Duodenal mucosa (tissue), 2 donors: ENCODE measurements around the gene SQSTM1.
"Not testable (repeated sequence)": the region's sequence is repeated elsewhere in the genome, so short reads cannot be mapped to it uniquely, and the experiment has no call there.

Source experiments
- H3K27ac ChIP-seq: one replicate; pipeline ENCODE4 v1.7.0; 2013; ENCODE audit warnings: low read depth, low read length
- H3K27me3 ChIP-seq, 2 donors: one replicate each; pipeline ENCODE4 v1.7.0; 2013; ENCODE audit warnings: low read length in 2 of 2, control low read depth in 1 of 2; ENCODE audit not compliant: insufficient read depth in 2 of 2, control insufficient read depth in 1 of 2
- H3K36me3 ChIP-seq, 2 donors: one replicate each; pipeline ENCODE4 v1.7.0; 2013; ENCODE audit warnings: low read length in 2 of 2, control low read depth in 1 of 2; ENCODE audit not compliant: insufficient read depth in 2 of 2, control insufficient read depth in 1 of 2
- H3K4me1 ChIP-seq, 2 donors: one replicate each; pipeline ENCODE4 v1.7.0; 2013; ENCODE audit warnings: low read length in 2 of 2, control low read depth in 1 of 2; ENCODE audit not compliant: insufficient read depth in 2 of 2, control insufficient read depth in 1 of 2
- H3K4me3 ChIP-seq, 2 donors: one replicate each; pipeline ENCODE4 v1.7.0; 2013; ENCODE audit warnings: low read length in 2 of 2, low read depth in 1 of 2
- H3K9ac ChIP-seq, 2 donors: one replicate each; pipeline ENCODE4 v1.7.0; 2013; ENCODE audit warnings: low read length in 2 of 2, low read depth in 1 of 2
- H3K9me3 ChIP-seq, 2 donors: one replicate each; pipeline ENCODE4 v1.7.0; 2013; ENCODE audit warnings: low read length in 2 of 2, control low read depth in 1 of 2; ENCODE audit not compliant: control insufficient read depth in 1 of 2

SQSTM1 gene

GRCh38 chr5:179834871-179835270 lies 14.2 kb downstream of the SQSTM1 start:
- Histone ChIP-seq H3K4me1 (peaks cover 15 to 16% of the 10 kb centered on the region in 2 donors), H3K36me3 (peaks cover 56 to 77% of the 10 kb centered on the region in 2 donors)
- H3K4me3 ChIP-seq, H3K27ac ChIP-seq, H3K27me3 ChIP-seq, H3K9me3 ChIP-seq, H3K9ac ChIP-seq: not testable (repeated sequence)

GRCh38 chr5:179836225-179837019 lies 15.7 kb downstream of the SQSTM1 start:
- Histone ChIP-seq H3K9me3 (no peaks in the 10 kb centered on the region), H3K36me3 (peaks cover 48 to 75% of the 10 kb centered on the region in 2 donors), H3K27me3 (no peaks in the 10 kb centered on the region), H3K9ac (peak overlapping the region in 1 of 2 donors; percentile 18), H3K4me3 (no peak overlapping the region), H3K27ac (peak overlapping the region; percentile 54), H3K4me1 (peaks cover 15 to 16% of the 10 kb centered on the region in 2 donors)

- H3K9ac ChIP-seq, result peak overlapping the region in 1 of 2 donors; percentile 18
- H3K9me3 ChIP-seq, result no peaks in the 10 kb centered on the region
- no peak overlapping the region for H3K4me3 ChIP-seq
- H3K27ac ChIP-seq, result peak overlapping the region; percentile 54
- H3K27me3 ChIP-seq, result no peaks in the 10 kb centered on the region
- H3K36me3 ChIP-seq, result peaks cover 42 to 70% of the 10 kb centered on the region in 2 donors
- H3K4me1 ChIP-seq, result peaks cover 15 to 16% of the 10 kb centered on the region in 2 donors
These were observed 16.6 kb downstream of the SQSTM1 start for GRCh38 chr5:179837076-179838011.

- Histone ChIP-seq H3K27ac (no peak overlapping the region), H3K36me3 (peaks cover 24 to 58% of the 10 kb centered on the region in 2 donors), H3K9ac (no peak overlapping the region), H3K4me1 (peaks cover 15 to 16% of the 10 kb centered on the region in 2 donors), H3K27me3 (no peaks in the 10 kb centered on the region), H3K9me3 (no peaks in the 10 kb centered on the region), H3K4me3 (no peak overlapping the region)
These were observed 18.9 kb downstream of the SQSTM1 start for GRCh38 chr5:179839328-179840256.

- Histone ChIP-seq H3K9me3 (no peaks in the 10 kb centered on the region), H3K36me3 (peaks cover 24 to 58% of the 10 kb centered on the region in 2 donors), H3K4me3 (no peak overlapping the region), H3K4me1 (peaks cover 15 to 16% of the 10 kb centered on the region in 2 donors), H3K27me3 (no peaks in the 10 kb centered on the region), H3K27ac (no peak overlapping the region), H3K9ac (no peak overlapping the region)
These were observed 19.6 kb downstream of the SQSTM1 start for GRCh38 chr5:179840321-179840720.

- peaks cover 24 to 60% of the 10 kb centered on the region in 2 donors for H3K36me3 ChIP-seq
- H3K27me3 ChIP-seq, result no peaks in the 10 kb centered on the region
- H3K9ac ChIP-seq, result no peak overlapping the region
- H3K4me1 ChIP-seq, result peaks cover 15 to 16% of the 10 kb centered on the region in 2 donors
- no peak overlapping the region for H3K4me3 ChIP-seq
- no peak overlapping the region for H3K27ac ChIP-seq
- H3K9me3 ChIP-seq, result no peaks in the 10 kb centered on the region
These were observed 20.1 kb downstream of the SQSTM1 start for GRCh38 chr5:179840766-179841165.

- Histone ChIP-seq H3K9me3 (no peaks in the 10 kb centered on the region), H3K36me3 (peaks cover 17 to 56% of the 10 kb centered on the region in 2 donors), H3K4me1 (peaks cover 9 to 12% of the 10 kb centered on the region in 2 donors), H3K4me3 (no peak overlapping the region), H3K9ac (no peak overlapping the region), H3K27me3 (no peaks in the 10 kb centered on the region), H3K27ac (no peak overlapping the region)
These were observed 20.9 kb downstream of the SQSTM1 start for GRCh38 chr5:179841621-179842020.

- H3K4me3 ChIP-seq, result no peak overlapping the region
- no peaks in the 10 kb centered on the region for H3K27me3 ChIP-seq
- H3K36me3 ChIP-seq, result peaks cover 21 to 43% of the 10 kb centered on the region in 2 donors
- no peaks in the 10 kb centered on the region for H3K9me3 ChIP-seq
- H3K27ac ChIP-seq, result no peak overlapping the region
- H3K4me1 ChIP-seq, result peaks cover 0 to 5% of the 10 kb centered on the region in 2 donors
- no peak overlapping the region for H3K9ac ChIP-seq
These were observed 32.4 kb downstream of the SQSTM1 start for GRCh38 chr5:179852993-179853547.

- Histone ChIP-seq H3K27ac (no peak overlapping the region), H3K4me3 (no peak overlapping the region), H3K27me3 (no peaks in the 10 kb centered on the region), H3K36me3 (peaks cover 21 to 31% of the 10 kb centered on the region in 2 donors), H3K9me3 (no peaks in the 10 kb centered on the region), H3K4me1 (peaks cover 0 to 5% of the 10 kb centered on the region in 2 donors), H3K9ac (no peak overlapping the region)
These were observed 33.7 kb downstream of the SQSTM1 start for GRCh38 chr5:179854356-179854755.
